ENCODE results near the gene UBE2L5.

UBE2L5 gene

GRCh38 chr13:30398601-30399072, 23.7 kb upstream of the UBE2L5 start:
- TF ChIP-seq POLR2AphosphoS5 (IDR thresholded peaks at IDR 0.05; ENCODE audit: borderline replicate concordance, low read depth, low read length), result no peak
- no peak for TF ChIP-seq EZH2 (IDR thresholded peaks at IDR 0.05)
- TF ChIP-seq FOXP2 (optimal IDR thresholded peaks at IDR 0.05; ENCODE audit: control extremely low read depth, extremely low read length, insufficient read depth), result no peak
- no peaks in the 10 kb centered on the region for H3K9me3 ChIP-seq (ENCODE audit: low read depth, low read length)
- no peaks in the 10 kb centered on the region for H3K36me3 ChIP-seq (ENCODE audit: insufficient read depth, low read length)
- no peak for DNase-seq (ENCODE audit: low read depth, low spot score)
- H3K9ac ChIP-seq (ENCODE audit: insufficient read length), result no peak overlapping the region
- H3K27ac ChIP-seq, result no peak overlapping the region
- no peak overlapping the region for H3K4me3 ChIP-seq

- DNase-seq (ENCODE audit: low read depth, low spot score), result no peak
- Histone ChIP-seq H3K27ac (peak overlapping the region; percentile 39; the same call in 1 of the 2 replicates), H3K4me3 (no peak overlapping the region), H3K9me3 (ENCODE audit: low read depth, low read length) (no peaks in the 10 kb centered on the region), H3K36me3 (ENCODE audit: insufficient read depth, low read length) (no peaks in the 10 kb centered on the region), H3K9ac (ENCODE audit: insufficient read length) (no peak overlapping the region)
- TF ChIP-seq POLR2AphosphoS5 (IDR thresholded peaks at IDR 0.05; ENCODE audit: borderline replicate concordance, low read depth, low read length) (no peak), EZH2 (IDR thresholded peaks at IDR 0.05) (no peak), FOXP2 (optimal IDR thresholded peaks at IDR 0.05; ENCODE audit: control extremely low read depth, extremely low read length, insufficient read depth) (no peak)
Observed at GRCh38 chr13:30400376-30400775, 21.9 kb upstream of the UBE2L5 start.

- no peak for DNase-seq (ENCODE audit: low read depth, low spot score)
Observed at GRCh38 chr13:30401347-30401746, 20.9 kb upstream of the UBE2L5 start.

GRCh38 chr13:30403456-30403855, 18.8 kb upstream of the UBE2L5 start:
- TF ChIP-seq POLR2AphosphoS5 (IDR thresholded peaks at IDR 0.05; ENCODE audit: borderline replicate concordance, low read depth, low read length) (no peak), EZH2 (IDR thresholded peaks at IDR 0.05) (no peak), FOXP2 (optimal IDR thresholded peaks at IDR 0.05; ENCODE audit: control extremely low read depth, extremely low read length, insufficient read depth) (no peak)
- no peak overlapping the region for H3K4me3 ChIP-seq
- no peaks in the 10 kb centered on the region for H3K9me3 ChIP-seq (ENCODE audit: low read depth, low read length)
- H3K9ac ChIP-seq (ENCODE audit: insufficient read length), result no peak overlapping the region
- no peaks in the 10 kb centered on the region for H3K36me3 ChIP-seq (ENCODE audit: insufficient read depth, low read length)
- H3K27ac ChIP-seq, result peak overlapping the region; percentile 72; the same call in 1 of the 2 replicates
- no peak for DNase-seq (ENCODE audit: low read depth, low spot score)

More at GRCh38 chr13:30401347-30401746, 20.9 kb upstream of the UBE2L5 start:
- TF ChIP-seq FOXP2 (optimal IDR thresholded peaks at IDR 0.05; ENCODE audit: control extremely low read depth, extremely low read length, insufficient read depth) (no peak), EZH2 (IDR thresholded peaks at IDR 0.05) (no peak), POLR2AphosphoS5 (IDR thresholded peaks at IDR 0.05; ENCODE audit: borderline replicate concordance, low read depth, low read length) (no peak)
- no peak overlapping the region for H3K4me3 ChIP-seq
- H3K9me3 ChIP-seq (ENCODE audit: low read depth, low read length), result no peaks in the 10 kb centered on the region
- no peaks in the 10 kb centered on the region for H3K36me3 ChIP-seq (ENCODE audit: insufficient read depth, low read length)
- no peak overlapping the region for H3K9ac ChIP-seq (ENCODE audit: insufficient read length)
- H3K27ac ChIP-seq, result peak overlapping the region; percentile 77

GRCh38 chr13:30404207-30404606, 18.1 kb upstream of the UBE2L5 start:
- peak overlapping the region; percentile 72 for H3K27ac ChIP-seq
- H3K36me3 ChIP-seq (ENCODE audit: insufficient read depth, low read length), result no peaks in the 10 kb centered on the region
- no peak for DNase-seq (ENCODE audit: low read depth, low spot score)
- no peaks in the 10 kb centered on the region for H3K9me3 ChIP-seq (ENCODE audit: low read depth, low read length)
- H3K4me3 ChIP-seq, result no peak overlapping the region
- TF ChIP-seq POLR2AphosphoS5 (IDR thresholded peaks at IDR 0.05; ENCODE audit: borderline replicate concordance, low read depth, low read length) (no peak), FOXP2 (optimal IDR thresholded peaks at IDR 0.05; ENCODE audit: control extremely low read depth, extremely low read length, insufficient read depth) (no peak), EZH2 (IDR thresholded peaks at IDR 0.05) (no peak)
- H3K9ac ChIP-seq (ENCODE audit: insufficient read length), result no peak overlapping the region

DNA sequence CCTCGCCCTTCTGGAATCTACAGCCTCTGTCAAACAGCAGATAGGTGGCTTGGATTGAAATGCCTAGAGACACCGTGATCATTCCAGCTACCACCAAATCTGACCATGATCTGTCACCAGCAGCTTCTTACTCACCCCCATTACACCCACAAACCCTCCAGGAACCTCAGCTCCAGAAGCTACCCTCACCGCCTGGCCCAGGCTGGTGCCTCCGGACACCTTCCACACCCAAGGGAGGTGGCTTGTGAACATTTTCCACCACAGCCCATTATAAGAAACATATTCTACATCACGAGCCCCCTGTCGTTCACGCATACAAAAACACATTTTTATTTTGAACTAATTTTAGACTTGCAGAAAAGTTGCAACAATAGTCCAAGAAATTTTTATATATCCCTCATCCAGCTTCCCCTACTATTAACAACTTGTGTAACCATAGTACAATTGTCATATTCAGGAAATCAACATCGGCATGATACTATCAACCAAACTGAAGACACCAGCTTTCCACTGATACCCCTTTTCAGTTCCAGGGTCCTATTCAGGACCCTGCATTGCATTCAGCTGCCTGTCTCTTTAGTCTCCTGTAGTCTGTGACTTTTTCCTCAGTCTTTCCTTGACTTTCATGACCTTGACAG, 15.4 kb upstream of the UBE2L5 start:
- TF ChIP-seq EZH2 (IDR thresholded peaks at IDR 0.05) (no peak), FOXP2 (optimal IDR thresholded peaks at IDR 0.05; ENCODE audit: control extremely low read depth, extremely low read length, insufficient read depth) (no peak), POLR2AphosphoS5 (IDR thresholded peaks at IDR 0.05; ENCODE audit: borderline replicate concordance, low read depth, low read length) (no peak)
- no peaks in the 10 kb centered on the region for H3K36me3 ChIP-seq (ENCODE audit: insufficient read depth, low read length)
- H3K9ac ChIP-seq (ENCODE audit: insufficient read length), result no peak overlapping the region
- DNase-seq (ENCODE audit: low read depth, low spot score), result no peak
- H3K9me3 ChIP-seq (ENCODE audit: low read depth, low read length), result no peaks in the 10 kb centered on the region
- no peak overlapping the region for H3K4me3 ChIP-seq
- peak overlapping the region; percentile 58 for H3K27ac ChIP-seq

DNA sequence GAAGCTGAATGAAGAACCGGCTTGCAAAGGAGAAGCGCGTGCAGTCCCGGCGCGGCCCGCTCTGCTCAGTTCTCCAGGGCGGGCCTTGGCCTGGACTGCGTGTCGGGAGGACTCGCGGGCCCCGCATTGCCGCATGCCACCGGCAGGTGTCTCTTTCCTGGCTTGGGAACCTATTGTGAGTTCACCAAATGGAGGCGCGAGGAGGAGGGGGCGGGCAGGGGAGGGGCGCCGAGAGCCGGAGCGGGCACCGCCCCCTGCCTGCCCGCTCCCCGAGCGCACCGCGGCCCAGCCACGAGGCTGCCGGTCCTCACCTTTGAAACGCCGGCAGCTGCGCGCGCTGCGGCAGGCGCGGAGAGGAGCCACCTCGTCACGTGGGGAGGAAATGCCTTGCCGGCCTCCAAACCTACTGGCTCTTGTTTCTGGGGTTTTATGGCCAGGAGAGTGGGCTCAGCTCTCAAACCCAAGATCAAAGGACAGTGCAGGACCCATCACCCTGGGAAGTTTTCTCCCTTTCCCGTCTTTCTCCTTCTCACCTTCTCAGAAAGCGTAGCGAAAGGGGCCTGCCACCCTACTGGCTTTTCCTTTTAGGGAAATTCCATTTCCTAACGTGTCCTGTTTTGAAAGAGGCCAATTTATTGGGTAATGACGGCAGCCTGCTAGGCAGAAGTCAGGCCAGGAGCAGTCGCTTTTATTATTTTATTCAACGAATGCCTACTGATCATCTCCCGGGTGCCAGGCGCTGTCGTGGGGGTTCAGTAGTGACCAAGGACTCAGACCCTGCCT, 13.8 kb upstream of the UBE2L5 start:
- no peak overlapping the region for H3K4me3 ChIP-seq
- no peaks in the 10 kb centered on the region for H3K9me3 ChIP-seq (ENCODE audit: low read depth, low read length)
- peak overlapping the region; percentile 100 for H3K27ac ChIP-seq
- TF ChIP-seq EZH2 (IDR thresholded peaks at IDR 0.05), result no peak
- TF ChIP-seq FOXP2 (optimal IDR thresholded peaks at IDR 0.05; ENCODE audit: control extremely low read depth, extremely low read length, insufficient read depth), result no peak
- no peak for TF ChIP-seq POLR2AphosphoS5 (IDR thresholded peaks at IDR 0.05; ENCODE audit: borderline replicate concordance, low read depth, low read length)
- H3K36me3 ChIP-seq (ENCODE audit: insufficient read depth, low read length), result no peaks in the 10 kb centered on the region
- H3K9ac ChIP-seq (ENCODE audit: insufficient read length), result peak overlapping the region; percentile 75
- no peak for DNase-seq (ENCODE audit: low read depth, low spot score)

- no peaks in the 10 kb centered on the region for H3K9me3 ChIP-seq (ENCODE audit: low read depth, low read length)
- TF ChIP-seq FOXP2 (optimal IDR thresholded peaks at IDR 0.05; ENCODE audit: control extremely low read depth, extremely low read length, insufficient read depth) (no peak), EZH2 (IDR thresholded peaks at IDR 0.05) (no peak), POLR2AphosphoS5 (IDR thresholded peaks at IDR 0.05; ENCODE audit: borderline replicate concordance, low read depth, low read length) (no peak)
- H3K36me3 ChIP-seq (ENCODE audit: insufficient read depth, low read length), result no peaks in the 10 kb centered on the region
- DNase-seq (ENCODE audit: low read depth, low spot score), result no peak
- peak overlapping the region; percentile 40 for H3K4me3 ChIP-seq
- H3K9ac ChIP-seq (ENCODE audit: insufficient read length), result peak overlapping the region; percentile 75
- peak overlapping the region; percentile 100 for H3K27ac ChIP-seq
Observed at GRCh38 chr13:30409886-30410704, 12.2 kb upstream of the UBE2L5 start.

Data from SK-N-MC (cell line).